A673 (cell line): ENCODE measurements around the gene NOL3.

Experiments
- CTCF ChIP-seq: fragments of 300-800, 200-600 bp; sonication (generic); conservative IDR thresholded peaks from 2 replicates; pipeline ENCODE4 v1.5.1; 2017; ENCODE audit warnings: low read depth, mild to moderate bottlenecking, antibody characterized with exemption, low read length, moderate library complexity, mixed read lengths
- EZH2 ChIP-seq: fragments of 200-600 bp; sonication (generic); IDR thresholded peaks from 2 replicates; pipeline ENCODE4 v1.6.1; 2017; ENCODE audit warnings: borderline replicate concordance, low read depth, mild to moderate bottlenecking, mixed read lengths, antibody characterized with exemption, low read length; ENCODE audit not compliant: poor library complexity, severe bottlenecking

- TF ChIP-seq CTCF, result no peak
- no peak for TF ChIP-seq EZH2
Observed at GRCh38 chr16:67163999-67164558, 6.3 kb upstream of the NOL3 start.
